Fibroblast of lung (primary cell): Measurements from ENCODE around the gene IFT122. TPM values are rescaled to one million over a fixed set of nuclear protein-coding genes. Genes with fewer than 3 reads are reported as not detected.

Experiments used
- DNase-seq, 2 donors: peaks; one replicate each; pipeline versions ENCODE4 v3.0.0 to v3.0.0-alpha.2; 2010; ENCODE audit warnings: low read depth in 2 of 2
- H2AFZ ChIP-seq: 2 replicates; pipeline ENCODE4 v1.5.1; 2012; ENCODE audit warnings: low read length, control low read depth, inconsistent platforms
- H3K27ac ChIP-seq: 2 replicates; pipeline ENCODE4 v1.5.1; 2011; ENCODE audit warnings: low read length, control low read depth; ENCODE audit not compliant: insufficient read depth
- H3K27me3 ChIP-seq: 2 replicates; pipeline ENCODE4 v1.5.1; 2011; ENCODE audit warnings: mild to moderate bottlenecking, low read length; ENCODE audit not compliant: control insufficient read depth, insufficient read depth
- H3K36me3 ChIP-seq: 2 replicates; pipeline ENCODE4 v1.5.1; 2011; ENCODE audit warnings: low read length; ENCODE audit not compliant: control insufficient read depth, insufficient read depth
- H3K4me1 ChIP-seq: 2 replicates; pipeline ENCODE4 v1.5.1; 2011; ENCODE audit warnings: low read length; ENCODE audit not compliant: control insufficient read depth, insufficient read depth; ENCODE audit errors: extremely low read depth
- H3K4me2 ChIP-seq: 2 replicates; pipeline ENCODE4 v1.5.1; 2011; ENCODE audit warnings: low read length, control low read depth; ENCODE audit not compliant: insufficient read depth; ENCODE audit errors: extremely low read depth
- H3K4me3 ChIP-seq, 4 experiments: fragments of 200-600 bp in 1 of 4; sonication (generic) in 1 of 4; replicated peaks in 1 of 4; 2 replicates each; pipeline ENCODE4 v1.5.1; 2011 to 2016; ENCODE audit warnings: low read length in 4 of 4, low read depth in 3 of 4, mild to moderate bottlenecking in 3 of 4, control low read depth in 2 of 4, inconsistent platforms in 1 of 4, mixed read lengths in 1 of 4; ENCODE audit not compliant: insufficient read depth in 1 of 4; ENCODE audit errors: control extremely low read depth in 1 of 4
- H3K79me2 ChIP-seq: 2 replicates; pipeline ENCODE4 v1.5.1; 2012; ENCODE audit warnings: mild to moderate bottlenecking, low read length, inconsistent platforms; ENCODE audit not compliant: control insufficient read depth, insufficient read depth
- H3K9ac ChIP-seq: 2 replicates; pipeline ENCODE4 v1.5.1; 2011; ENCODE audit warnings: mild to moderate bottlenecking, low read length, control low read depth; ENCODE audit not compliant: insufficient read depth
- H3K9me3 ChIP-seq: 2 replicates; pipeline ENCODE4 v1.5.1; 2012; ENCODE audit warnings: low read depth, low read length; ENCODE audit not compliant: control insufficient read depth, insufficient read depth
- H4K20me1 ChIP-seq: 2 replicates; pipeline ENCODE4 v1.5.1; 2011; ENCODE audit warnings: low read length; ENCODE audit not compliant: control insufficient read depth, insufficient read depth; ENCODE audit errors: extremely low read depth
- CTCF ChIP-seq, 2 donors: IDR thresholded peaks in 1 of 2; conservative IDR thresholded peaks in 1 of 2; 1 replicate in 1 of 2; 2 replicates in 1 of 2; pipeline ENCODE4 v1.5.1; 2011 to 2012; ENCODE audit warnings: low read length in 2 of 2, control low read depth in 1 of 2, inconsistent platforms in 1 of 2, low read depth in 1 of 2, mild to moderate bottlenecking in 1 of 2
- EZH2 ChIP-seq: IDR thresholded peaks from 2 replicates; pipeline ENCODE4 v1.5.1; 2012; ENCODE audit warnings: low read length, control low read depth, mild to moderate bottlenecking; ENCODE audit errors: missing control alignments
- polyA plus RNA-seq, 2 donors: library from polyadenylated mRNA; depleted of rRNA in 1 of 2; stranded (reverse) in 1 of 2; unstranded in 1 of 2; fragments of >200 nt; gene quantifications; 2 replicates each; pipeline ENCODE4 v1.2.1, GENCODE V29; 2011 to 2012; ENCODE audit warnings: missing spikeins in 1 of 2
- total RNA-seq: library from RNA; depleted of rRNA; stranded (reverse); fragments of >200 nt; gene quantifications from 2 replicates; pipeline ENCODE4 v1.2.1, GENCODE V29; 2014

IFT122 gene
- total and polyA plus RNA-seq, 2 donors (not counting 1 experiment from before 2014, with no cell fraction given): 13.2 to 27.2 TPM

- H3K4me3 ChIP-seq: peak overlapping the region; percentile 89 to 96 (median 90)
- peak; percentile 98 for DNase-seq
- H3K4me2 ChIP-seq: peak overlapping the region; percentile 82
- H3K27me3 ChIP-seq: no peaks in the 10 kb centered on the region
- peak overlapping the region; percentile 91 for H2AFZ ChIP-seq
- H3K9me3 ChIP-seq: no peaks in the 10 kb centered on the region
- TF ChIP-seq EZH2 (no peak), CTCF (conservative IDR thresholded peaks at IDR 0.05 in 1 of 2, IDR thresholded peaks at IDR 0.05 in 1 of 2; ENCODE audit: low read depth in 1 of 2, low read length in 2 of 2) (peak; percentile 68 to 89)
- peaks cover 46% of the 10 kb centered on the region for H3K79me2 ChIP-seq
- no peaks in the 10 kb centered on the region for H3K4me1 ChIP-seq
- H3K27ac ChIP-seq: peak overlapping the region; percentile 97
- no peaks in the 10 kb centered on the region for H3K36me3 ChIP-seq
- no peaks in the 10 kb centered on the region for H4K20me1 ChIP-seq
- peak overlapping the region; percentile 82 for H3K9ac ChIP-seq
These were observed 40.7 kb upstream of the IFT122 start for GRCh38 chr3:129399145-129399894.

GRCh38 chr3:129399895-129400357 is 40.1 kb upstream of the IFT122 start:
- H3K27me3 ChIP-seq: no peaks in the 10 kb centered on the region
- TF ChIP-seq EZH2: no peak
- no peak for TF ChIP-seq CTCF (conservative IDR thresholded peaks at IDR 0.05 in 1 of 2, IDR thresholded peaks at IDR 0.05 in 1 of 2; ENCODE audit: low read depth in 1 of 2, low read length in 2 of 2)
- no peak overlapping the region for H3K9ac ChIP-seq
- H3K4me3 ChIP-seq: peak overlapping the region in 2 of 4 experiments; percentile 32 to 89
- H3K4me2 ChIP-seq: no peak overlapping the region
- H3K27ac ChIP-seq: peak overlapping the region; percentile 97
- H3K9me3 ChIP-seq: no peaks in the 10 kb centered on the region
- H2AFZ ChIP-seq: peak overlapping the region; percentile 61
- peaks cover 41% of the 10 kb centered on the region for H3K79me2 ChIP-seq
- no peaks in the 10 kb centered on the region for H4K20me1 ChIP-seq
- no peaks in the 10 kb centered on the region for H3K36me3 ChIP-seq
- H3K4me1 ChIP-seq: no peaks in the 10 kb centered on the region
- peak in 1 of 2 donors; percentile 25 for DNase-seq

- H3K9ac ChIP-seq: no peak overlapping the region
- H4K20me1 ChIP-seq: no peaks in the 10 kb centered on the region
- H3K4me3 ChIP-seq: no peak overlapping the region
- H3K27ac ChIP-seq: no peak overlapping the region
- no peak for DNase-seq
- TF ChIP-seq EZH2 (no peak), CTCF (conservative IDR thresholded peaks at IDR 0.05 in 1 of 2, IDR thresholded peaks at IDR 0.05 in 1 of 2; ENCODE audit: low read depth in 1 of 2, low read length in 2 of 2) (no peak)
- H2AFZ ChIP-seq: no peak overlapping the region
- H3K4me2 ChIP-seq: no peak overlapping the region
- H3K9me3 ChIP-seq: no peaks in the 10 kb centered on the region
- peaks cover 20% of the 10 kb centered on the region for H3K79me2 ChIP-seq
- no peaks in the 10 kb centered on the region for H3K36me3 ChIP-seq
- no peaks in the 10 kb centered on the region for H3K27me3 ChIP-seq
- H3K4me1 ChIP-seq: no peaks in the 10 kb centered on the region
These were observed 37.8 kb upstream of the IFT122 start for GRCh38 chr3:129402210-129402609.
